Activated B cell treated with CpG ODN at 0.5 μM for 24 hours (primary cell): ENCODE results near the gene TSPAN10. TPM values are rescaled to one million over a fixed set of nuclear protein-coding genes. Genes with fewer than 3 reads are reported as not detected.

Source experiments
- ATAC-seq: fragments of 200-7000 bp; cut with Tn5 transposase; one replicate; pipeline ENCODE4 v1.10.0; 2021; ENCODE audit warnings: low read depth, mild to moderate bottlenecking, moderate library complexity
- CTCF ChIA-PET: fragments of 350-600 bp; sonication (Branson Sonifier 250); formaldehyde crosslinking; loops from one replicate; lab custom pipeline; 2021; ENCODE audit warnings: antibody characterized with exemption; lab: Charles Lee
- POLR2A ChIA-PET: fragments of 350-600 bp; sonication (Branson Sonifier 250); formaldehyde crosslinking; loops from one replicate; lab custom pipeline; 2021; ENCODE audit warnings: antibody characterized with exemption; lab: Charles Lee
- DNase-seq: peaks from one replicate; pipeline ENCODE4 v3.0.0; 2022
- H3K27ac Mint-ChIP-seq: one replicate; pipeline ENCODE4 v1.8.0; 2020; ENCODE audit warnings: mixed read lengths
- H3K27me3 Mint-ChIP-seq: one replicate; pipeline ENCODE4 v1.8.0; 2021; ENCODE audit warnings: mixed read lengths
- H3K36me3 Mint-ChIP-seq: one replicate; pipeline ENCODE4 v1.8.0; 2021; ENCODE audit warnings: low read depth, mixed read lengths
- H3K4me1 Mint-ChIP-seq: one replicate; pipeline ENCODE4 v1.8.0; 2021; ENCODE audit warnings: mixed read lengths
- H3K4me3 Mint-ChIP-seq: one replicate; pipeline ENCODE4 v1.8.0; 2020; ENCODE audit warnings: mild to moderate bottlenecking, mixed read lengths
- H3K9me3 Mint-ChIP-seq: one replicate; pipeline ENCODE4 v1.8.0; 2020; ENCODE audit warnings: mixed read lengths
- CTCF ChIP-seq: fragments of 200-600 bp; IDR thresholded peaks from one replicate; pipeline ENCODE4 v1.8.0; 2022; ENCODE audit warnings: antibody characterized with exemption, mild to moderate bottlenecking
- intact Hi-C: fragments of 100-400 bp; cut with micrococcal nuclease; formaldehyde crosslinking; loops from one replicate; pipeline ENCODE4 v1.15.1; 2024
- total RNA-seq: library from RNA; stranded (reverse); gene quantifications from 2 replicates; pipeline ENCODE4 v1.2.3, GENCODE V29; 2022

TSPAN10 gene
- total RNA-seq, 1 donor from 2014 or later = 0.95 TPM

DNA sequence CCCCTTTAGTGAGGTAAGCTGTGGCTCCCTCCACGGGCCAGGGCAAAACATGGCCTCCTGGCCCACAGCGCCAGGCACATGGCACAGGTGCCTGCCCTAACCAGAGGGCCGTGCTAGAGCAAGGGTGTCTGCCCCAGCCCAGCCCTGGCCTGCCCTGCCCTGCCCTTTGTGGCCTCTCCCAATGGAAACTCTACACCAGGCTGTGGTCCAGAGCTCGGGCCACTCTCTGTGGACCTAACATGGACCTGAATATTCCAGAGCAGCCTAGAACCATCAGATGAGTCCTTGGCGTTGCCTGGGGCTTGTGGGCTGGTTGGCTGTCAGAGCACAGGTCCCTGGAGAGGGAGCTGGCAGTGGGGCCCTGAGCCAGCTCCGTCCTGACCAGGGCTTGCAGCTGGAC is 58.2 kb downstream of the TSPAN10 start:
- no peak overlapping the region for H3K27ac Mint-ChIP-seq
- CTCF ChIA-PET = no interaction called here
- no peaks in the 10 kb centered on the region for H3K9me3 Mint-ChIP-seq
- H3K36me3 Mint-ChIP-seq = peaks cover 64% of the 10 kb centered on the region
- POLR2A ChIA-PET = no interaction called here
- no peaks in the 10 kb centered on the region for H3K4me1 Mint-ChIP-seq
- no peak for DNase-seq
- no peak for ATAC-seq
- TF ChIP-seq CTCF = no peak
- no peaks in the 10 kb centered on the region for H3K27me3 Mint-ChIP-seq
- H3K4me3 Mint-ChIP-seq = no peak overlapping the region
- intact Hi-C loops = no loop called here

GRCh38 chr17:81695801-81696200 is 58.8 kb downstream of the TSPAN10 start:
- peaks cover 3% of the 10 kb centered on the region for H3K4me1 Mint-ChIP-seq
- no peak for ATAC-seq
- H3K27me3 Mint-ChIP-seq = no peaks in the 10 kb centered on the region
- intact Hi-C loops = no loop called here
- H3K4me3 Mint-ChIP-seq = no peak overlapping the region
- CTCF ChIA-PET = no interaction called here
- no peak overlapping the region for H3K27ac Mint-ChIP-seq
- POLR2A ChIA-PET = interaction anchor here (1.1 kb wide), 1 partner anchor 12 kb away, joined by 6 read pairs; the partner anchor contains the start of genes ARL16 and HGS
- no peak for TF ChIP-seq CTCF
- H3K9me3 Mint-ChIP-seq = no peaks in the 10 kb centered on the region
- DNase-seq = no peak
- H3K36me3 Mint-ChIP-seq = peaks cover 65% of the 10 kb centered on the region

GRCh38 chr17:81696218-81696941 is 59.4 kb downstream of the TSPAN10 start:
- no peak overlapping the region for H3K27ac Mint-ChIP-seq
- intact Hi-C loops = no loop called here
- CTCF ChIA-PET = no interaction called here

DNA sequence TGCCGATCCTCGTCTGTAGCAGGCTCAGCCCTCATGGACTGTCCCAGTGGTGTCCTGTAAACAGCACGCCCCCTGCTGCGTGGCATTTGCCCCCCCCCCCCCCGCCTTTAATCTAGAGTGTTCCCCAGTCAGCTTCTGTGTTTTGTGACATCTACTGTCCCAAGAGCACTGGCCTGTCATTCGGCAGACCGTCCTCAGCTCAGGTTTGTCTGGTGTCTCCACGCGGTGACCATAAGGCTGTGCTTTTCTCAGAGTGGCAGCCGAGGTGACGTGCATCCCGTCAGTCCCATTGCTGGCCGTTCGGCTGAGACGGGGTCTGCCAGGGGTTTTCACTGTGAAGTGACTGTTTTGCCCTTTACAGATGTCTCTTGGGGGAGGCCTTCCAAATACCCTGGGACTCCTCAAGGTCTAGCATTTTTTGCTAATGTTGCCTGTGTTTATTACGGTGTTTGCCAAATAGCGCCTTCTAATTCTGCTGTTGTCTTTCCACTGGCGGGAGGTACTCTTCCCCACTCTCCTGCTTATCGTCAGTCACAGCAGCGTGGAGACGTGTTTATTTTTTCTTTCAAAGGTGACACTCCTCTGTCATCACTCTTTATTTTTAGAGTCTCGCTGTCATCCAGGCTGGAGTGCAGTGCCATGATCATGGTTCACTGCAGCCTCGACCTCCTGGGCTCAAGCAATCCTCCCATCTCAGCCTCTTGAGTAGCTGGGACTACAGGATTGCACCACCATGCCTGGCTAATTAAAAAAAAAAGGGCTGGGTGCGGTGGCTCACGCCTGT is 60.5 kb downstream of the TSPAN10 start:
- DNase-seq (no peak), ATAC-seq (no peak)
- H3K27me3 Mint-ChIP-seq = no peaks in the 10 kb centered on the region
- no peaks in the 10 kb centered on the region for H3K9me3 Mint-ChIP-seq
- H3K27ac Mint-ChIP-seq = no peak overlapping the region
- H3K36me3 Mint-ChIP-seq = peaks cover 58% of the 10 kb centered on the region
- intact Hi-C loops = no loop called here
- no peak for TF ChIP-seq CTCF
- peaks cover 19% of the 10 kb centered on the region for H3K4me1 Mint-ChIP-seq
- ChIA-PET POLR2A (no interaction called here), CTCF (no interaction called here)
- no peak overlapping the region for H3K4me3 Mint-ChIP-seq

More at GRCh38 chr17:81696218-81696941, 59.4 kb downstream of the TSPAN10 start:
- Mint-ChIP-seq H3K27me3 (no peaks in the 10 kb centered on the region), H3K4me1 (peaks cover 8% of the 10 kb centered on the region), H3K4me3 (no peak overlapping the region), H3K36me3 (peaks cover 65% of the 10 kb centered on the region), H3K9me3 (no peaks in the 10 kb centered on the region)
- ATAC-seq = no peak
- TF ChIP-seq CTCF = no peak
- POLR2A ChIA-PET = interaction anchor here (1.1 kb wide), 1 partner anchor 13 kb away, joined by 6 read pairs; the partner anchor contains the start of genes ARL16 and HGS
- DNase-seq = no peak

Other genes starting within 250 kb of the TSPAN10 start
- gene BAHCC1, start 241.7 kb upstream of the TSPAN10 start, total RNA-seq = 0.13 and 0.42 TPM in 2 replicates
- gene ACTG1, start 124.4 kb upstream of the TSPAN10 start, total RNA-seq = 2,863 and 2,949 TPM in 2 replicates
- 3.2 and 5.5 TPM in 2 replicates for gene FSCN2, start 108.8 kb upstream of the TSPAN10 start, total RNA-seq
- 42.6 and 48.2 TPM in 2 replicates for gene FAAP100, start 84.8 kb upstream of the TSPAN10 start, total RNA-seq
- gene NPLOC4, start 84 bp upstream of the TSPAN10 start, total RNA-seq = 96.8 and 132 TPM in 2 replicates
- gene PDE6G, start 19.3 kb downstream of the TSPAN10 start, total RNA-seq = 0.42 and 1.2 TPM in 2 replicates
- gene OXLD1, start 29.4 kb downstream of the TSPAN10 start, total RNA-seq = 36.7 and 37.3 TPM in 2 replicates
- 34.7 and 41.3 TPM in 2 replicates for gene CCDC137, start 29.5 kb downstream of the TSPAN10 start, total RNA-seq
- gene ARL16, start 46.6 kb downstream of the TSPAN10 start, total RNA-seq = 30.7 and 33.3 TPM in 2 replicates
- gene HGS, start 46.8 kb downstream of the TSPAN10 start, total RNA-seq = 132 and 151 TPM in 2 replicates
- 68.8 and 69.8 TPM in 2 replicates for gene MRPL12, start 66.2 kb downstream of the TSPAN10 start, total RNA-seq
- 6.1 and 6.4 TPM in 2 replicates for gene SLC25A10, start 75.1 kb downstream of the TSPAN10 start, total RNA-seq
- gene GCGR, start 167.0 kb downstream of the TSPAN10 start, total RNA-seq = 0.20 TPM in 1 of 2 replicates, not detected in the other
- 75.0 and 90.4 TPM in 2 replicates for gene MCRIP1, start 196.1 kb downstream of the TSPAN10 start, total RNA-seq
- gene PPP1R27, start 197.9 kb downstream of the TSPAN10 start, total RNA-seq = not detected in 2 replicates
- gene P4HB, start 223.3 kb downstream of the TSPAN10 start, total RNA-seq = 202 and 225 TPM in 2 replicates
- 396 and 464 TPM in 2 replicates for gene ARHGDIA, start 234.1 kb downstream of the TSPAN10 start, total RNA-seq